Raji (cell line): ENCODE results near the gene CCL22.

Experiments
- POLR2A ChIP-seq: IDR thresholded peaks from 2 replicates; pipeline ENCODE4 v1.6.1; 2011; ENCODE audit warnings: low read depth, low read length, control low read depth; ENCODE audit not compliant: insufficient read depth

CCL22 gene

GRCh38 chr16:57364143-57364542, 5.6 kb downstream of the CCL22 start:
- no peak for TF ChIP-seq POLR2A

GRCh38 chr16:57366544-57367040, 8.0 kb downstream of the CCL22 start:
- no peak for TF ChIP-seq POLR2A

- TF ChIP-seq POLR2A, result no peak
Measured at GRCh38 chr16:57367116-57367752, 8.7 kb downstream of the CCL22 start.

GRCh38 chr16:57371494-57372371, 13.2 kb downstream of the CCL22 start:
- no peak for TF ChIP-seq POLR2A

GRCh38 chr16:57372372-57373116, 14.0 kb downstream of the CCL22 start, which contains the start of gene CX3CL1:
Gene CX3CL1, plus strand, starts transcription at chr16:57372490. Its CDS starts 79 bp downstream, at chr16:57372569.
- no peak for TF ChIP-seq POLR2A

GRCh38 chr16:57373117-57373947, 14.7 kb downstream of the CCL22 start:
- TF ChIP-seq POLR2A, result no peak

- no peak for TF ChIP-seq POLR2A
Measured at GRCh38 chr16:57374067-57374534, 15.5 kb downstream of the CCL22 start.

- TF ChIP-seq POLR2A, result no peak
Measured at GRCh38 chr16:57376313-57376818, 17.8 kb downstream of the CCL22 start.

- no peak; the same call in 1 of the 2 replicates for TF ChIP-seq POLR2A
Measured at GRCh38 chr16:57377080-57377841, 18.7 kb downstream of the CCL22 start.

- TF ChIP-seq POLR2A, result no peak
Measured at GRCh38 chr16:57379579-57379978, 21.0 kb downstream of the CCL22 start.

- no peak for TF ChIP-seq POLR2A
Measured at GRCh38 chr16:57380671-57381462, 22.3 kb downstream of the CCL22 start.

GRCh38 chr16:57381791-57382534, 23.4 kb downstream of the CCL22 start:
- TF ChIP-seq POLR2A, result no peak
